GM18907 (cell line): Measurements from ENCODE around the gene CLEC16A.
"Not testable (repeated sequence)": the region's sequence is repeated elsewhere in the genome, so short reads cannot be mapped to it uniquely, and the experiment has no call there.

ENCODE experiments used
- ATAC-seq: cut with Tn5 transposase; IDR thresholded peaks from one replicate; pipeline ENCODE4 v1.9.1; 2021; ENCODE audit warnings: mild to moderate bottlenecking, moderate library complexity; ENCODE audit not compliant: unreplicated experiment

Gene CLEC16A

DNA sequence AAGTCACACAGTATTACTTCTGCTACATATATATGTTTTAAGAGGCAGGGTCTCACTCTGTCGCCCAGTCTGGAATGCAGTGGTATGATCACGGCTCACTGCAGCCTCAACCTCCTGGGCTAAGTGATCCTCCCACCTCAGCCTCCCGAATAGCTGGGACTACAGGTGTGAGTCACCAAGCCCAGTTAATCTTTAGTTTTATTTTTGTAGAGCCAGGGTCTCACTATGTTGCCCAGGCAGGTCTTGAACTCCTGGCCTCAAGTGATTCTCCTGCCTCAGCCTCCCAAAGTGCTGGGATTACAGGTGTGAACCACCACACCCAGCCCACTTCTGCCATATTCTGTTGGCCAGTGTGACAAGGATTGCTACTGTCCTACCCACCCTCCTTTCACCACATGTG, 19.1 kb upstream of the CLEC16A start:
- not testable (repeated sequence) for ATAC-seq

DNA sequence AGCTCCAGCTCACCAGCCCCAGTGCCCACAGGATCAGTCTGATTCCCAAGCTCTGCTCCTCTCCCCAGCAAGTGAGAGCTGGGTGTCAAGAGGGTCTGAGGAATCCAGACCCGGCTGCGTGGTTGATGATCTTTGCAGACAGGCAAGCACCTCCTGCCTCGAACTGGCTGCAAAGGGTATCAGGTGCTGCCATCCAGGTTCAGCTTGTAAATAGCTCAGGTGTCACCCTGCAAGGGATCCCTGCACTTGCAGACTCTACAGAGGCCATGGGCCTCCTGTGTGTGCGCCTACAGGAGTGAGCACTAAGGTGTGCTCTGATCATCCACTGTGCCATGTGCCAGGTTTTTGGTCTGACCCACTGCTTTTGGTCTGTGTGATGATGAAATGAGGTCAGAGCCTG, 18.3 kb upstream of the CLEC16A start:
- no peak for ATAC-seq

DNA sequence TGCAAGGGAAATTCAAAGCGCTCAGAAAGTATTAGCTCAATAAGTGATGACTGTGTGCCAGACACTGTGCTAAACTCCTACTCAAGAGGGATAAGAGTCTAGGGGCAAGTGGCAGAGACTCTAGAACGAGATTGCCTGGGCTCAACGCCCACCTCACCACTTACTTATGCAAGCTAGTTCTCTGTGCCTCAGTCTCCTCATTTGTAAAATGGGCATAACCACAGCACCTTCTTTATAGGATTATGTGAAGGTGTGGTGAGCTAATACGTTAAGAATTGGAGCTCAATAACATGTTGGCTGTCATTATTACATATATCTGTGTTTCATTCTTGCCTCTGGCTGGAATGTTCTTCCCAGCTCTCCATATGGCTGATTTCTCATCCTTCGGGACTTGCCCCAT, 17.5 kb upstream of the CLEC16A start:
- ATAC-seq: no peak

DNA sequence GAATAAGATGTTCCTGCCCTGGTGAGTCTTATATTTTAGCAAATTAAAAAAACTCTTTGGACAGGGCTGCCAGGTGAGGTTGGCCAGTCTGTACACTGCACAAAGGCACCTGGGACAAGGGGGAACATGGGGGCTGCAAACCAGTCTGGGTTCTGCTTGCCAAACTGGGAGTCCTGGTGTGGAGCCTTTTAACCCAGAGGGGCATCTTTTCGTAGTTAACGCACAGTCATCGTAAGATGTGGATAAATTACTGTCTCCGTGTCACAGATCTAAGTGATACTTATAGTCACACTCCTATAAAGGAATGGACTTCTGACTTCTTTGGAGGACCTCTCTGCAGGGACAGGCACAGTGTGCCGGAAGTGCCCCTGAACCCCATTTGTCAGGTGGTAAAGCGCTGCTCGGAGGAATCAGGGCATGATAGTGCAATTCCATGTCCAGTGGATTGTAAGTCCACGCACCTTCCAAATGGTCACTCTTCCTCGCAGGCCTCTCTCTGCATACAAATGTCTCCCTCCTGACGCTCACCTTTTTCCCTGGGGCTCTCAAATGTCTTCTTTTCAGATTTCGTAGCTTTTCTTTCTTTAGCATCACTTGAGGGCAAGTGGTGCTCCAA, 16.8 kb upstream of the CLEC16A start:
- no peak for ATAC-seq

DNA sequence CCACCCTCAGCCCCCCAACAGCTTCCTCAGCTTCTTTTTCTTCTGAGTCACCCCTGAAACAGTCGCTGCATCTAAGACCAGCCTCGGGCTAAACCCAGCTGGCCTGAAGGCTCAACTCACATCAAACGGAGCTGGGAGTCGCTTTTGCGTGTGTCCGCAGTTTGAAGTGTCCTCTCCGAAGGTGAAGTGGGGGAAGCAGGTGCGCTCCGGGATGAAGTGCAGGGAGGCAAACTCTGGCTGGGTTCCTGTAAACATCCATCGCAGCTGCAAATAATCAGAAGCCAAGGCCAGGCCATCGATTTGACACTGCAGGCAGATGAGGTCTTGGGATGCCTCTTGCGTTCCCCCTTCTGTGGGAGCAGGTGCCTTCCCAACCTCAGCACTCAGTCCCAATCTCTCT, 15.3 kb upstream of the CLEC16A start:
- ATAC-seq: not testable (repeated sequence)

DNA sequence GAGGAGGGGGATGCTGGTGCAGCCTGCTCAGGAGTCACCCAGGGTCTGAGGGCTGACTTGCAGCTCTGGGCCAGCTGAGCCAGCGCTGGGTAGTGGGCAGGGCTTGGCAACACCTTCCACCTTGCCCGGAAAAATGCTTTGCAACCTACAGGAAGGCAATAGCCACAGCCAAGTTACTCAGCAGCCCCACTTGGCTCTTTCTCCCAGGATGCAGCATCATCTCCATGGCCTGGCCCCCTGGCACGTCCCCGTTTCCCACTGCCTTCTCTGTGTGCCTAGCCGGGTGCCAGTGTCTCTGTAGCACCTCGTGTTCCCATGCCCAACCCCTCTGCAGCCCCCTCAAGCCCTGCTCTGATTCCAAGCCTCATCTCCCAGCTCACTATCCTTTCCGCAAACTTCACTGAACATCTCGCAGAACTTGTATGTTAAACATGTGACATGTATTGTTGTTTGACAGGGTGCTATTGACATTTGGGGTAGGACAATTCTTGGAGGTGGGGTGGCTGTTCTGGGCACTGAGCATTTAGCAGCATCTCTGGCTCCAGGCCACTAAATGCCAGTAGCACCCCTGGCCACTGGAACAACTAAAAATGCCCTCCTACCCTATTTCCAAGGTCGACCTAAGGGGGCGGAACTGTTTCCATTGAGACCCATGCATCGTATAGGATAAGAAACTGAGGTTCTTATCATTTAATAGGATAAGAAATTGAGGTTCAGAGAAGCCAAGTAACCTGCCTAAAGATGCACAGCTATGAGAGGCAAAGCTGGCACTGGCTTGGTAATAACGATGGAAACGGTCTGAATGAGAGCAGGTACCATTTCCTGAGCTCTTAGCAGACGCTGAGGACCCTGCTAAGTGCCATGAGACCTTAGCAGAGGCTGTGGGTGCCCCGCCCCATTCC, 14.3 kb upstream of the CLEC16A start:
- ATAC-seq: no peak

DNA sequence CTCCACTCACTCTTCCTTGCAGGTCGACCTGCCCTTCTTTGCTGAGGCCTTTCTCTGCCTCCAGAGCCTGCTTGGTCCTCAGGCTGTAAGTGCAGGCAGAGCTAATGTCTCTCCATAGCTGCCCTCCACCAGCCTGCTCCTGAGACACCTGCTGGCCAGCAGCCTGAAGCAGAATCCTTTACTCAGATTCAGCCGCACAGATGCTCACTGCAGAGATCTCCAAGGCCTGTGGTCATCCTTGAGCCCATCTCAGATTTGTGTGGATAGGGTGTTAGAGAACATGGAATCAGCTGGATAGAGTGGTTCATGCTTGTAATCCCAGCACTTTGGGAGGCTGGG, 13.6 kb upstream of the CLEC16A start:
- ATAC-seq: no peak

DNA sequence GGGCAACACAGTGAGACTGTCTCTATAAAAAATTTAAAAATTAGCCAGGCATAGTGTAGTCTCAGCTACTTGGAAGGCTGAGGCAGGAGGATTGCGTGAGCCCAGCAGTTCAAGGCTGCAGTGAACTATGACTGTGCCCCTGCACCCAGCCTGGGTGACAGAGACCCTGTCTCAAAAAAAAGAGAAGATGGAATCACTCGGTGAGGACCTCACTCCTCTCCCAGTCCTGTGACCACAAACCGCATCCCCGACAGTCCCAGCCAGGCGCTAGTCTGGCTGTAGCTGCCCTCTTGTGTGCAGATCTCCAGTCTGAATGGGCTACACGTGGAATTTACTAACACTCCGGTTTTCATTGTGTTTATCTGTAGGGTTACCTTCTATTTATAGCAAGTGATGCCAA, 13.2 kb upstream of the CLEC16A start:
- no peak for ATAC-seq

DNA sequence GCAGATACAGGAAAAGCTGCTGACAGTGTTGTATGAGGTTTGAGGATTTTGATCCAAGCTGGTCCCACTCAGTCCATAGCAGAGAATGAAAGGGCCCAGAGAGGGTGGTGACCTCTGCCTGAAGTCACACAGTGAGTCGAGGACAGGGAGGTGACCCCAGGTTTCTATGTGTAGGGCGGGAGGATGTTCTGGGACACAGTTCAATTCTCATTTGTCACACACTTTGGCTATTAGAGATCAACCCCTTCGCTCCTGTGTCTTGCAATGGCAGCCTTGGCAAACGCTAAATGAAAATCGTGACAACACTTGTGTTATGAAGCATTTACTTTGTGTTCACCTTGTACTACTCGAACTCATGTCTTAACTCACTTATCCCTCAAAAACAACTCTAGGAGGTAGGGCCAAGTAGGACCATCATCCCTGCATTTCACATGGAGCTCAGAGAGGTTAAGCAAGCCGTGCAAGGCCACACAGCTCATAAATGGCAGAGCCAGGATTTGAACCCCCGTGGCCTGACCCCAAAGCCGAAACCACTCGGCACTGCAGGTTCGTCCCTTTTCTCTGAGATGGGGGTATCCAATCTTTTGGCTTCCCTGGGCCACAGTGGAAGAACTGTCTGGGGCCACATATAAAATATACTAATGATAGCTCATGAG, 12.3 kb upstream of the CLEC16A start:
- ATAC-seq: no peak

DNA sequence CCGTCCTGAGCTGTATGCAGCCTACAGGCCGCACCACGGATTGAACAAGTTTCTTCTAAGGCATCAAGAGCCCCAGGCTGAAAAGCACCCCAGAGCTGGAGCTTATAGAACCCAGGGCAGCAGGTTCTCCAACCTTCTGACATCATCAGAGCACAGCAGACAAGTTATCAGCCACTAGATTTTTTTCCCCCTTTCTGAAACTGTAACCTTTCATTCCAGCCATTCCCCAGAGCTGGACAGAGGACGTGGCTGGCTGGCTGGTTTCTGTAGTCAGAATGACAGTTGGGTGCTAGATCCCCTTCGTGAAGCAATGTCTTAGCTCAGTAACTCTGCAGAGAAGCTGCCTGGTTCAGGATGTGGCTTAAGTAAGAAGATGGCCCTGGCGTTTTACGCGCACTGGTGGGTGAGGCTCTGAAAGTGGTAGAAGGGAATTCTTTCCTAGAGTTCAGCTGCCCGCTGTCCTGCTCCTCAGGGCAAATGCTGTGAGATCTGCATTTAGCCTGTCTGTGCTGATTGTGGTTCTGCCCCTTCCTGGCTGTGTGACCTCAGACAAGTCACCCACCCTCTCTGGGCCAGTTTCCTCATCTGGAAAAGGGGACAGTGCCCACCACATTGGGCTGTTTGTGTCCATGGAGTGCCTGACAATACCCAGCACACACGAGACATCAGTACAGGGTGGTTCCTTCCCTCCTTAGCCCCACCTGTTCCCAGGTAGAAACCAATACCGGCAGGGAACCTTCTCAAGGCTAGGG, 11.2 kb upstream of the CLEC16A start:
- ATAC-seq: no peak

DNA sequence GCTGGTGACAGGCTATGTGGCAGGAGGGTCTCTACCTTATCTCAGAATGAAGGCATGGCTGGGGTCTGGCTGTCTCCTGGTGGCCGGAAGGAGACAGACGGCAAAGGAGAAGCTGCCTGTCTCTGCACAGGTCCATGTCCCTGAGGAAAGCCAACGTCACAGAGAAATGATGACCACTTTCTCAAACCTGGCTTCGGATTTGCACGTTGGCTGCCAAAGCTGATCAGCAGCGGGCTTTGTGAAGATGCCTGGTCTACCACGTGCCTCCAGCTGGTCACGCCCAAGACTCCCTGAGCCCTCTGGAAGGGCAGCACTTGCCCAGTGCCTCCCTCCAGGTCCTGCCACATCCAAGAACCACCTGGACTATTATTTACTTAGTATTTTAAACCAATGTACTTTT, 10.5 kb upstream of the CLEC16A start:
- ATAC-seq: no peak

DNA sequence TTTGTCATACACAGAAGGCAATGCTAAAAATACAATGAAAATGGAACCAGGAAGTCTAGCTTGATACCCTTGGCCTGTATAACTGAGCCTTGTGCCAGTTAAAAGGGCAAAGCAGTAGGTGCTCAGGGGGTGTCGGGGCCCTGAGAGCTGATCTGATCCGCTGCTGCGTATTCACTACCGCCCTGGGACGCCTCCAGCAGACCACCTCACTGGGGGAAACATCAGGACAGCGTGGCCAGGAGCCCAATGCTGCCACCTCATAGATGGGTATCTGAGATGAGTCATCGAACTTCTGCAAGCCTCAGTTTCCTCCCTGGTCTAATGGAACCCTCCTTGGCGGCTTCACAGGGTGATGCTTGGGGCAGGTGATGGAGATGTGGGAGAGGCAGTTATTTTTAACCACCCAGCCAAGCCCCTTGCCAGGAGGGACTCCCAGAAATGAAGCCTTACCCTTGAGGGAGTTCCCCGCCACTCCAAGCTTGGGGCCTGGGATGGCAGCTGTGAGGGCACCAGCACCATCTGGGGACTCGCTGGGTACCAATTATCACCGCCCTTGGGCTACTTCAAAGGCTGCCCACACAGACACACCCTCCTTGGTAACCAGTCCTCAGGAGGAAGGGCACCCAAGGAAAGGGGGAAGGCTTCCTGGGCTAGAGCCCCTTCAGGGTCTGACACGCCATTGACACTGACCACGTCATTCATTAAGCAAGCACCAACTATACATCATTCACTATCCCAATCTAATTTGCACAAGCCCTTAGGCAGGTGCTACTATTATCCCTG, 9.8 kb upstream of the CLEC16A start:
- no peak for ATAC-seq

DNA sequence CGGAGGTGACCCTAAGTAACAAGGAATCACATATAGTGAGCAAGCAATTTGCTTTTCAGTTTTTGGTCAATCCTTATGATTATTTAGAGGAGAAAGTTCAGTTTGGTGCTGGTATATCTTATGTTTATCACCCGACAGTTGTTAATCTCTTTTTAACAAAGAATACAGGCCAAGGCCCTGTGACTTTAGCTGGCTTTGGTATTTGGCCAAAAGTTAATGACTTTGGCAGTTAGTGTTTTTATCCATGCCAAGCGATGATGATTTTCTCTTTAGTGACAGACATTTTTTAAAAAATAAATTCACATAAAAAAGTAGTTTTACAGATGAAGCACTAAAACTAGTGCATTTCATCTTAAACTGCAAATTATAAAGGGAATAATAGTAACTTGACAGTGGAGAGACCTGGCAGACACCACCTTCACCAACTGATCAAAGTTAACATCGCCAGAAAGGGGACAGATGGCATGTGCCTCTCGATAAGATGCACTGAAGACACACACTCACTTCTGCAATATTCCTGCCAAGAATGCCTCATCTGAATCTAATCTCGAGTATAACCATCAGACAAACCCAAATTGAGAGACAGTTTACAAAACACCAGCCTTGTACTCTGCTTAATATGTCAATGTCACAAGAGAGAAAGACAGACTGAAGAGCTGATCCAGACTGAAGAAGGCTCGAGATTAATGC, 9.0 kb upstream of the CLEC16A start:
- no peak for ATAC-seq

DNA sequence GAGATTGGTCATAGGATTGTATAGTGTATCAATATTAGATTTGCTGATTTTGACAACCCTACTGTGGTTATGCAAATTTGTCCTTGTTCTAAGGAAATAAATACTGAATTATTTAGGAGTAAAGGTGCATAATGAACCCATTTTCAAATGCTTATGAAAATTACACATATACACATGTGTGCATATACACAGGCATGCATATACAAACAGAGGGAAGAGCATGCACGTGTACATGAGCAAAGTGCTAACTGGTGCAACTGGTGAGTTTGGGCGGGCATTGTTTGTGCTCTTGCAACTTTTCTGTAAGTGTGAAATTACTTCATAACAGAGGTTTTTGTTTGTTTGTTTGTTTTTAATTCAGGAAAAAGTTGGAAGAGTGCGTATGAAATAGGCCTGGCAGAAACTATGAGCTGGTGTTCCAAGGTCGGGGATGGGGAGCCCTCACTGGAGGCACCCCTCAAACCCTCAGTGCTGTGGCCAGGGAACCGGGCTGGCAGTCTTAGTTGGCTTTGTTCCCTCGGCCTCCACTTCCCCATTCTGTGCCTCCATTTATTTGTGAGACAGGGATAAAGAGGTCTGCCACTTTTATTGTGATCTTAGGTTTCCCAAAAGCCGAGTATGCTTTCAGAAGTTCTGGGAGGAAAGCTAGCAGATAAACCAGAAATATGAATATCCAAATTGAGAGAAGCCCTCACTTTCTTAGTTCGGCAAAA, 7.9 kb upstream of the CLEC16A start:
- no peak for ATAC-seq

DNA sequence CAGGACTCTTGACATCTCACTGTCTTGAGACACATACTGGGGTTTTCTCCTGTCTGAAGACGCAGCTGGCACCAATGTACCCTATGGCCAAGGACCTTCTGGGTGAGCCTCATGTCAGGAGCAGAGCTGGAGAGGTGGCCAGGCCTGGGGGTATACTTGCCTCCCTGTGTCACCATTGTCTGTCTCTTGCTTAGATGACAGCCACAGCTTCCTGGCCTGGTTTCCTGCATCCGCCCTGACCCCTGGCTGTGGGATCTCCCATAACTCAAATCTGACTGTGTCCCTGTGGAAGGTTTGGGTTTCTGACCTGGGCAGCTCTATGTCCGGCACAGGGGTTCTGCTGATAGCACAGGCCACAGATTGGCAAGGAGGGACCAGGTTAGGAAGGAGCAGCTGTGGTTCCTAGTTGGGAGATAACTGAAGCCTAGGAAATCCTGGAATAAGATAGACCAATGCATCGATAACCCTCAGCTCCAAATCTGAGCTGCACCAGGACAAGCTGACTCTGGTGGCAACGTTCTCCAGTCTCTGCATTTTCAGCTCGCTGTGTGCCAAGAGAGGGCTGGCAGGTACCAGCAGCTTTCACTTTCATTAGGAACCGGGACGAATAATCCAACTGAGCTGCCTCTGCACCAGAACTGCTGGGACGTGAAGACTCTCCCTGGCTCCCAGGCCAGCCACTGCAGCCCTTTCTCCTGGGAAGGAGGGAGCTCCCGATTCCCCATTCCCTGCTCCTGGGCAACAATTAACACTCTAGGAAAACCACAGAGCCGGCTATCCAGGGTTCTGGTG, 7.1 kb upstream of the CLEC16A start:
- ATAC-seq: no peak

DNA sequence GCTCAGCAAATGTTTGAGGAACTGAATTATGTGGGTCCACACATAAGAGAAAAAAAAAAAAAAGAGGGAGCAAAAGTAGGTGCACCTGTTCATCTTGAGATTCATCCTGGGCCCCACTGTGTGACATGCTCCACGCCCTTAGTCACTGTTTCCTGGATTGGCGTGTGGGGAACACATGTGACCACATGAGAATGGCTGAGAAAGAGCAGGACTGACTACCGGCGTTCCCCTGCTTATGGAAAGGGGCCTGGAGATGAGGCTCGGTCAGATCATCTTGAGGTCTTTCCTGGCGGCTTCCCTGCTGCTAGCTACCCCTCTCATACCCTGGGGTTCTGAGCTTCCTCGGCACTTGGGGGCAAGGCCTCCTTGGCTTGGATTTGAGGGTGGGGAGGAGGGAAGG, 6.0 kb upstream of the CLEC16A start:
- no peak for ATAC-seq

DNA sequence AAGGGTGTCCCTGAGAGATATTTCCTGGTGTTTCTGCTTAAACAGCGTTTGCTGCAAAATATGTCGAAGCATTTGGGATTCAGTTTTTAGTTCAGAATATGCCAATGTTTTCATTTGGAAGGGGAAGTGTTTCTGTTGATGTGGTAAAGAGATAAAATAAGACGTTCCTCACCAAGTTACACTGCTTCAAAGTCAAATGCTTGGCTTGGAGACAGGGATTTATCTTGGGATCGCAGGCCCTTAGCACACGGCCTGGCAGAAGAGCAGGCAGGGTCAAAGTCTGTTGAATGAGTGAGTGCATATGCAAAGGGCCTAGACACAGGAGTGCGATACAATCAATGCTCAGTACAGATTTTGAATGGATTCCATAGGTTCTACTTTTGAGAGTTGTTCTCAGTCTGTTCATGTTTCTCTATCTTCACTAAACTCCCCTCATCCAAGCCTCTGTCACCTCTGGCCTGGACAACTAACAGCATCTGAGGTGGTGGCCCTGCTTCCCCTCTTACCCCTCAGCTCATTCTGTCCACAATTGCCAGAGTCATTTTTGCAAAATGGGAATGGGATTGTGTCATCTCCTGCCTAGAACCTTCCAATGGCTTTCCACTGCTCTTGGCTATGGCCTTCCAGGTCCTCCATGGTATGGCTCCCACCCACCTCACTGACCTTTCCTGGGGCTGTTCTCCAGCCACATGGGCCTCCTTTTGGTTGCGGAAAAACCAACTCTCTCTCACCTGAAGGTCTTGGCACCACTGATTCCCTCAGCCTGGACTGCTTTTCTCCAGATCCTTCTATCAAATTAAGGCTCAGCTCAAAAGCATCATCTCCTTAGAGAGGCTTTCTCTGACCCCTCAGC, 5.3 kb upstream of the CLEC16A start:
- no peak for ATAC-seq
